GM19452 (cell line): ENCODE results near the gene SLC12A1.
"Not testable (repeated sequence)": the region's sequence is repeated elsewhere in the genome, so short reads cannot be mapped to it uniquely, and the experiment has no call there.

Experiments used
- ATAC-seq: cut with Tn5 transposase; IDR thresholded peaks from one replicate; pipeline ENCODE4 v1.9.1; 2021; ENCODE audit not compliant: unreplicated experiment

SLC12A1 gene

GRCh38 chr15:48306639-48307038 is 100.5 kb downstream of the SLC12A1 start:
- no peak for ATAC-seq

- no peak for ATAC-seq
Observed at GRCh38 chr15:48307586-48307985, 101.5 kb downstream of the SLC12A1 start.

- ATAC-seq = no peak
Observed at GRCh38 chr15:48309740-48310139, 103.6 kb downstream of the SLC12A1 start.

- ATAC-seq = no peak
Observed at GRCh38 chr15:48313216-48313615, 107.1 kb downstream of the SLC12A1 start.

- ATAC-seq = no peak
Observed at GRCh38 chr15:48315041-48315440, 108.9 kb downstream of the SLC12A1 start.

GRCh38 chr15:48317221-48317620 is 111.1 kb downstream of the SLC12A1 start:
- ATAC-seq = no peak

GRCh38 chr15:48318131-48318530 is 112.0 kb downstream of the SLC12A1 start:
- ATAC-seq = no peak

- ATAC-seq = no peak
Observed at GRCh38 chr15:48323294-48323693, 117.2 kb downstream of the SLC12A1 start.

GRCh38 chr15:48324949-48325348 is 118.8 kb downstream of the SLC12A1 start:
- no peak for ATAC-seq

GRCh38 chr15:48325400-48325799 is 119.3 kb downstream of the SLC12A1 start:
- no peak for ATAC-seq

GRCh38 chr15:48326180-48326579 is 120.1 kb downstream of the SLC12A1 start:
- not testable (repeated sequence) for ATAC-seq

GRCh38 chr15:48330105-48330785 is 124.1 kb downstream of the SLC12A1 start:
- ATAC-seq = no peak

GRCh38 chr15:48330855-48331795 is 125.0 kb downstream of the SLC12A1 start, which contains the start of gene DUT:
DUT (plus strand) TSS chr15:48331429; CDS start chr15:48331516, 87 bp downstream.
- ATAC-seq = peak; percentile 84

- ATAC-seq = peak; percentile 43
Observed at GRCh38 chr15:48331796-48332641, 125.9 kb downstream of the SLC12A1 start.

- no peak for ATAC-seq
Observed at GRCh38 chr15:48332642-48333034, 126.5 kb downstream of the SLC12A1 start.

GRCh38 chr15:48333540-48333939 is 127.4 kb downstream of the SLC12A1 start:
- ATAC-seq = no peak

- no peak for ATAC-seq
Observed at GRCh38 chr15:48334260-48334659, 128.2 kb downstream of the SLC12A1 start.

- no peak for ATAC-seq
Observed at GRCh38 chr15:48336940-48337339, 130.8 kb downstream of the SLC12A1 start.

GRCh38 chr15:48337607-48338006 is 131.5 kb downstream of the SLC12A1 start:
- no peak for ATAC-seq

- ATAC-seq = no peak
Observed at GRCh38 chr15:48340111-48340510, 134.0 kb downstream of the SLC12A1 start.

GRCh38 chr15:48343865-48344264 is 137.8 kb downstream of the SLC12A1 start:
- ATAC-seq = no peak
